Suprapubic skin (tissue), 4 donors: Measurements from ENCODE around the gene CBFA2T3.
"Not testable (repeated sequence)": the region's sequence is repeated elsewhere in the genome, so short reads cannot be mapped to it uniquely, and the experiment has no call there.

Experiments used
- EP300 ChIP-seq: sonication (generic); formaldehyde crosslinking; IDR thresholded peaks from one replicate; pipeline ENCODE4 v1.6.1; 2017; ENCODE audit warnings: antibody characterized with exemption
- POLR2AphosphoS5 ChIP-seq, 3 donors: sonication (generic); formaldehyde crosslinking; IDR thresholded peaks; one replicate each; pipeline ENCODE4 v1.6.1; 2017; ENCODE audit warnings: antibody characterized with exemption in 3 of 3
- TF ChIP-seq, protein P1 (sequence below), 2 donors: fragments of 200-600 bp in 1 of 2; fragments of 450-650 bp in 1 of 2; sonication (generic) in 1 of 2; IDR thresholded peaks; one replicate each; pipeline ENCODE4 v1.5.1; 2016 to 2019; ENCODE audit warnings: antibody characterized with exemption in 2 of 2, mild to moderate bottlenecking in 1 of 2, moderate library complexity in 1 of 2

DNA sequence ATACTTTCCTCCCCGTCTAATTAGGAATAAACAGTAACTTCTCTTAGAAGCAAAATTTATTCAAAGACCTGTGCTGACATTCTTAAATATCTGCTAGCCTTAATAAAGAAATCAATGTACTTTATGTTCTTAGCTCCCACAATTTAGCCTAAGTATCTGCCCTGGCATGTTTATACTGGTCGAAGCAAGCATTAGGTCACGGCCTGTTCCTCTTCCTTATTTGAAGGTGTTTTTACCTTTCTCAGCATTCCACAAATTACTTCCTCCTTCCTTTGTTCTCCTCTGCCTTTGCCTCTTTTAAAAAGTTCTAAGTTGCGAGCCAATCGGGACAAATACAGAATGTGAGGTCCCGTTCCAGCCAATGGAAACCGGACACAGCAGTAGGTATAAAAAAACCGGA is 58.1 kb downstream of the CBFA2T3 start:
- TF ChIP-seq EP300; POLR2AphosphoS5 (IDR thresholded peaks at IDR 0.05): not testable (repeated sequence)
- TF ChIP-seq, protein P1, sequence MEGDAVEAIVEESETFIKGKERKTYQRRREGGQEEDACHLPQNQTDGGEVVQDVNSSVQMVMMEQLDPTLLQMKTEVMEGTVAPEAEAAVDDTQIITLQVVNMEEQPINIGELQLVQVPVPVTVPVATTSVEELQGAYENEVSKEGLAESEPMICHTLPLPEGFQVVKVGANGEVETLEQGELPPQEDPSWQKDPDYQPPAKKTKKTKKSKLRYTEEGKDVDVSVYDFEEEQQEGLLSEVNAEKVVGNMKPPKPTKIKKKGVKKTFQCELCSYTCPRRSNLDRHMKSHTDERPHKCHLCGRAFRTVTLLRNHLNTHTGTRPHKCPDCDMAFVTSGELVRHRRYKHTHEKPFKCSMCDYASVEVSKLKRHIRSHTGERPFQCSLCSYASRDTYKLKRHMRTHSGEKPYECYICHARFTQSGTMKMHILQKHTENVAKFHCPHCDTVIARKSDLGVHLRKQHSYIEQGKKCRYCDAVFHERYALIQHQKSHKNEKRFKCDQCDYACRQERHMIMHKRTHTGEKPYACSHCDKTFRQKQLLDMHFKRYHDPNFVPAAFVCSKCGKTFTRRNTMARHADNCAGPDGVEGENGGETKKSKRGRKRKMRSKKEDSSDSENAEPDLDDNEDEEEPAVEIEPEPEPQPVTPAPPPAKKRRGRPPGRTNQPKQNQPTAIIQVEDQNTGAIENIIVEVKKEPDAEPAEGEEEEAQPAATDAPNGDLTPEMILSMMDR (IDR thresholded peaks at IDR 0.05): not testable (repeated sequence)
